AG20443 (cell line): ENCODE results near the gene AKR7A3.
A peak's percentile ranks its signal among the peaks of the same experiment; 100 is the strongest.
"Not testable (repeated sequence)": the region's sequence is repeated elsewhere in the genome, so short reads cannot be mapped to it uniquely, and the experiment has no call there.

Experiments
- DNase-seq: peaks from one replicate; pipeline ENCODE4 v3.0.0; 2012; ENCODE audit warnings: low spot score, mixed read lengths

AKR7A3 gene

GRCh38 chr1:19289244-19289643 lies 674 bp upstream of the AKR7A3 start:
- no peak for DNase-seq

GRCh38 chr1:19287436-19288185 lies 959 bp downstream of the AKR7A3 start:
- no peak for DNase-seq

- not testable (repeated sequence) for DNase-seq
These were observed 2.8 kb downstream of the AKR7A3 start for GRCh38 chr1:19285807-19286206.

GRCh38 chr1:19285366-19285765 lies 3.2 kb downstream of the AKR7A3 start:
- DNase-seq, result not testable (repeated sequence)

- no peak for DNase-seq
These were observed 3.7 kb downstream of the AKR7A3 start for GRCh38 chr1:19284881-19285280.

GRCh38 chr1:19283891-19284290 lies 4.7 kb downstream of the AKR7A3 start:
- no peak for DNase-seq

- no peak for DNase-seq
These were observed 13.9 kb downstream of the AKR7A3 start for GRCh38 chr1:19274636-19275035.

GRCh38 chr1:19273844-19274531 lies 14.6 kb downstream of the AKR7A3 start:
- not testable (repeated sequence) for DNase-seq

- DNase-seq, result no peak
These were observed 15.3 kb downstream of the AKR7A3 start for GRCh38 chr1:19273106-19273843.

GRCh38 chr1:19272064-19272463 lies 16.5 kb downstream of the AKR7A3 start:
- no peak for DNase-seq

- not testable (repeated sequence) for DNase-seq
These were observed 18.2 kb downstream of the AKR7A3 start for GRCh38 chr1:19270343-19270730.

- DNase-seq, result not testable (repeated sequence)
These were observed 18.9 kb downstream of the AKR7A3 start for GRCh38 chr1:19269427-19270342.

GRCh38 chr1:19268445-19268844 lies 20.1 kb downstream of the AKR7A3 start:
- DNase-seq, result no peak

GRCh38 chr1:19262744-19263143 lies 25.8 kb downstream of the AKR7A3 start:
- no peak for DNase-seq

GRCh38 chr1:19262047-19262446 lies 26.5 kb downstream of the AKR7A3 start:
- no peak for DNase-seq

GRCh38 chr1:19260211-19261138 lies 28.1 kb downstream of the AKR7A3 start:
- peak; percentile 94 for DNase-seq

GRCh38 chr1:19258353-19258752 lies 30.2 kb downstream of the AKR7A3 start:
- no peak for DNase-seq

GRCh38 chr1:19257178-19257914 lies 31.2 kb downstream of the AKR7A3 start:
- no peak for DNase-seq

GRCh38 chr1:19256301-19256700 lies 32.3 kb downstream of the AKR7A3 start:
- not testable (repeated sequence) for DNase-seq

GRCh38 chr1:19255288-19255687 lies 33.3 kb downstream of the AKR7A3 start:
- no peak for DNase-seq
